ENCODE data around the gene ERAL1.
"Not testable (repeated sequence)": the region's sequence is repeated elsewhere in the genome, so short reads cannot be mapped to it uniquely, and the experiment has no call there.

- TF ChIP-seq POLR2AphosphoS5, CTCF (IDR thresholded peaks at IDR 0.05): not testable (repeated sequence)
Observed at GRCh38 chr17:28903546-28903841, 48.7 kb downstream of the ERAL1 start.

Data from esophagus muscularis mucosa (tissue), 3 donors.